SK-N-SH treated with all-trans-retinoic acid at 6 μM for 48 hours (cell line): ENCODE measurements around the gene TRIM24.

Experiments
- ARNTL ChIP-seq: fragments of 450-650 bp; formaldehyde crosslinking; IDR thresholded peaks from 2 replicates; pipeline ENCODE4 v1.5.0; 2020; ENCODE audit warnings: low read depth, mild to moderate bottlenecking, moderate library complexity, borderline replicate concordance
- ESRRG ChIP-seq: fragments of 250-450 bp; sonication (Bioruptor Pico); IDR thresholded peaks from 2 replicates; pipeline ENCODE4 v1.6.1; 2021; ENCODE audit warnings: mild to moderate bottlenecking
- GLIS3 ChIP-seq: fragments of 250-450 bp; sonication (Bioruptor Pico); IDR thresholded peaks from 2 replicates; pipeline ENCODE4 v1.5.0; 2020; ENCODE audit warnings: mild to moderate bottlenecking, moderate library complexity
- PATZ1 ChIP-seq: fragments of 250-450 bp; sonication (Bioruptor Pico); IDR thresholded peaks from 2 replicates; pipeline ENCODE4 v1.8.0; 2020; ENCODE audit warnings: mild to moderate bottlenecking, moderate library complexity, borderline replicate concordance
- ZFP3 ChIP-seq: fragments of 250-450 bp; sonication (Bioruptor Pico); IDR thresholded peaks from 2 replicates; pipeline ENCODE4 v1.5.0; 2020; ENCODE audit warnings: mild to moderate bottlenecking, moderate library complexity
- TF ChIP-seq, protein P1 (sequence below): fragments of 250-450 bp; sonication (Bioruptor Pico); IDR thresholded peaks from 2 replicates; pipeline ENCODE4 v1.5.1; 2020; ENCODE audit warnings: low read depth, mild to moderate bottlenecking, moderate library complexity
- TF ChIP-seq, protein P2 (sequence below): fragments of 250-450 bp; sonication (Bioruptor Pico); IDR thresholded peaks from 2 replicates; pipeline ENCODE4 v1.5.1; 2021; ENCODE audit warnings: mild to moderate bottlenecking, moderate library complexity

DNA sequence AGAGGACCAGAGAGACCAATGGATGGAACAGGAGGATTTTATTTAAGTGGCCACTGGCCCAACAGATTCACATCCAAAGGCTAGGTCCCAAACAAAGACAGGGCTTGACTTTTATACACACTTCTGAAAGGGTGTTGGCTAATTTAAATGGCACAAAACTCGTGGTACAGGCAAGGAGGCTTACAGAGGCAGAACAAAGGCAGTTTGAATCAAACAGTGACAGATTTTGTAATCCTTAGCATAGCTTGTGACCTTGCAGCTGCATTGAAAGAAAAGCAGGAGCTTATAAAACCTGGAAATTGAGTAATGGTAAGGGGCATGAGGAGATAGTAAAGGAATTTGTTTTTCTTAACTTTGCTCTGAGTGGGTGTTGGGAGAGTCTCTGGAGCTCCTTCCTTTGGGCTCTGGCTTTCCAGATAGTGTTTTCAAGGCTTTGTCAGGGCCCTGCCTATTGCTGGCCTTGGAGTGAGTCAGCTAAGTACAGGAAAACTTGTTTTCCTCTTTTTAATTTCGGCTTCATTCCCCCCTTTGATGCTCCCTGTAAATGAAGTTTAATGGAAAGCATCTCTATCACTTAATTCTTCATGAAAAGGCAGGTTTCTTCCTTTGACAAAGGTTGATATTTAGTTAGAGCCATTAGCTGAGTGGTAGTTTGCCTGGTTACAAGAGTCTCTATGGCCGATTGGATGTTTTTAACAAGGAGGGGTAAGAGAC is 96.9 kb downstream of the TRIM24 start:
- no peak for TF ChIP-seq ESRRG (CRISPR knock-in tag)
- TF ChIP-seq, protein P1, sequence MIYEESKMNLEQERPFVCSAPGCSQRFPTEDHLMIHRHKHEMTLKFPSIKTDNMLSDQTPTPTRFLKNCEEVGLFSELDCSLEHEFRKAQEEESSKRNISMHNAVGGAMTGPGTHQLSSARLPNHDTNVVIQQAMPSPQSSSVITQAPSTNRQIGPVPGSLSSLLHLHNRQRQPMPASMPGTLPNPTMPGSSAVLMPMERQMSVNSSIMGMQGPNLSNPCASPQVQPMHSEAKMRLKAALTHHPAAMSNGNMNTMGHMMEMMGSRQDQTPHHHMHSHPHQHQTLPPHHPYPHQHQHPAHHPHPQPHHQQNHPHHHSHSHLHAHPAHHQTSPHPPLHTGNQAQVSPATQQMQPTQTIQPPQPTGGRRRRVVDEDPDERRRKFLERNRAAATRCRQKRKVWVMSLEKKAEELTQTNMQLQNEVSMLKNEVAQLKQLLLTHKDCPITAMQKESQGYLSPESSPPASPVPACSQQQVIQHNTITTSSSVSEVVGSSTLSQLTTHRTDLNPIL = no peak
- TF ChIP-seq ZFP3 (CRISPR knock-in tag) = no peak
- TF ChIP-seq, protein P2, sequence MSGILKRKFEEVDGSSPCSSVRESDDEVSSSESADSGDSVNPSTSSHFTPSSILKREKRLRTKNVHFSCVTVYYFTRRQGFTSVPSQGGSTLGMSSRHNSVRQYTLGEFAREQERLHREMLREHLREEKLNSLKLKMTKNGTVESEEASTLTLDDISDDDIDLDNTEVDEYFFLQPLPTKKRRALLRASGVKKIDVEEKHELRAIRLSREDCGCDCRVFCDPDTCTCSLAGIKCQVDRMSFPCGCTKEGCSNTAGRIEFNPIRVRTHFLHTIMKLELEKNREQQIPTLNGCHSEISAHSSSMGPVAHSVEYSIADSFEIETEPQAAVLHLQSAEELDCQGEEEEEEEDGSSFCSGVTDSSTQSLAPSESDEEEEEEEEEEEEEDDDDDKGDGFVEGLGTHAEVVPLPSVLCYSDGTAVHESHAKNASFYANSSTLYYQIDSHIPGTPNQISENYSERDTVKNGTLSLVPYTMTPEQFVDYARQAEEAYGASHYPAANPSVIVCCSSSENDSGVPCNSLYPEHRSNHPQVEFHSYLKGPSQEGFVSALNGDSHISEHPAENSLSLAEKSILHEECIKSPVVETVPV = no peak
- TF ChIP-seq PATZ1 (CRISPR knock-in tag) = no peak
- no peak for TF ChIP-seq ARNTL
- TF ChIP-seq GLIS3 (CRISPR knock-in tag) = no peak
